H9 (cell line): ENCODE measurements around the gene TBXAS1. TPM values are rescaled to one million over a fixed set of nuclear protein-coding genes. Genes with fewer than 3 reads are reported as not detected.

Experiments used
- DNase-seq: peaks from one replicate; pipeline ENCODE4 v3.0.0-alpha.2; 2017
- H2AFZ ChIP-seq: one replicate; pipeline ENCODE4 v1.6.1; 2013; ENCODE audit warnings: mild to moderate bottlenecking, low read length, control low read depth, moderate library complexity
- H2AK5ac ChIP-seq: 2 replicates; pipeline ENCODE4 v1.6.1; 2013; ENCODE audit warnings: low read length, control low read depth, mixed read lengths; ENCODE audit not compliant: insufficient read length
- H2BK120ac ChIP-seq: one replicate; pipeline ENCODE4 v1.6.1; 2013; ENCODE audit warnings: low read depth, mild to moderate bottlenecking, low read length, control low read depth, inconsistent platforms; ENCODE audit not compliant: poor library complexity, severe bottlenecking
- H2BK12ac ChIP-seq: 2 replicates; pipeline ENCODE4 v1.6.1; 2013; ENCODE audit warnings: low read length, control low read depth, mixed read lengths, low read depth; ENCODE audit not compliant: insufficient read length
- H2BK15ac ChIP-seq: 2 replicates; pipeline ENCODE4 v1.6.1; 2013; ENCODE audit warnings: low read depth, low read length, control low read depth
- H2BK20ac ChIP-seq: one replicate; pipeline ENCODE4 v1.6.1; 2013; ENCODE audit warnings: low read depth, mild to moderate bottlenecking, low read length, control low read depth, inconsistent platforms; ENCODE audit not compliant: poor library complexity, severe bottlenecking
- H2BK5ac ChIP-seq: 2 replicates; pipeline ENCODE4 v1.6.1; 2013; ENCODE audit warnings: low read length, control low read depth, mixed read lengths; ENCODE audit not compliant: insufficient read length
- H3K14ac ChIP-seq: 2 replicates; pipeline ENCODE4 v1.6.1; 2013; ENCODE audit warnings: low read length, control low read depth; ENCODE audit not compliant: insufficient read depth
- H3K18ac ChIP-seq: 2 replicates; pipeline ENCODE4 v1.6.1; 2013; ENCODE audit warnings: low read depth, mild to moderate bottlenecking, mixed read lengths, low read length, control low read depth; ENCODE audit not compliant: insufficient read length
- H3K23ac ChIP-seq: 2 replicates; pipeline ENCODE4 v1.6.1; 2013; ENCODE audit warnings: low read length, control low read depth, mixed read lengths, low read depth; ENCODE audit not compliant: insufficient read length
- H3K23me2 ChIP-seq: 2 replicates; pipeline ENCODE4 v1.6.1; 2013; ENCODE audit warnings: low read depth, mild to moderate bottlenecking, mixed read lengths, low read length, control low read depth; ENCODE audit not compliant: insufficient read length, poor library complexity, severe bottlenecking
- H3K27ac ChIP-seq: 2 replicates; pipeline ENCODE4 v1.5.1; 2013; ENCODE audit warnings: low read length, control low read depth, mixed read lengths, low read depth; ENCODE audit not compliant: insufficient read length
- H3K27me3 ChIP-seq: 2 replicates; pipeline ENCODE4 v1.6.1; 2013; ENCODE audit warnings: low read length, control low read depth, inconsistent platforms; ENCODE audit not compliant: insufficient read depth
- H3K4ac ChIP-seq: 2 replicates; pipeline ENCODE4 v1.6.1; 2013; ENCODE audit warnings: low read depth, mild to moderate bottlenecking, control low read depth, inconsistent platforms, low read length, moderate library complexity
- H3K4me1 ChIP-seq: 2 replicates; pipeline ENCODE4 v1.6.1; 2013; ENCODE audit warnings: low read length, control low read depth, inconsistent platforms; ENCODE audit not compliant: insufficient read depth
- H3K4me2 ChIP-seq: 2 replicates; pipeline ENCODE4 v1.6.1; 2013; ENCODE audit warnings: low read length, control low read depth, mixed read lengths; ENCODE audit not compliant: insufficient read length, insufficient read depth
- H3K56ac ChIP-seq: 2 replicates; pipeline ENCODE4 v1.6.1; 2013; ENCODE audit warnings: low read depth, mild to moderate bottlenecking, mixed read lengths, low read length, control low read depth; ENCODE audit not compliant: insufficient read length
- H3K79me1 ChIP-seq: 2 replicates; pipeline ENCODE4 v1.6.1; 2013; ENCODE audit warnings: low read depth, mild to moderate bottlenecking, moderate library complexity, low read length, control low read depth, inconsistent platforms; ENCODE audit not compliant: insufficient read depth, poor library complexity, severe bottlenecking
- H3K79me2 ChIP-seq: 2 replicates; pipeline ENCODE4 v1.6.1; 2013; ENCODE audit warnings: low read length, control low read depth, inconsistent platforms; ENCODE audit not compliant: insufficient read depth
- H3K9ac ChIP-seq: 2 replicates; pipeline ENCODE4 v1.6.1; 2013; ENCODE audit warnings: low read length, control low read depth, mixed read lengths; ENCODE audit not compliant: insufficient read length; ENCODE audit errors: extremely low read depth
- H3K9me3 ChIP-seq: one replicate; pipeline ENCODE4 v1.6.1; 2013; ENCODE audit warnings: low read depth, low read length, inconsistent platforms; ENCODE audit not compliant: control insufficient read depth
- H3T11ph ChIP-seq: one replicate; pipeline ENCODE4 v1.6.1; 2013; ENCODE audit warnings: mild to moderate bottlenecking, low read length, control low read depth, inconsistent platforms
- H4K20me1 ChIP-seq: one replicate; pipeline ENCODE4 v1.6.1; 2013; ENCODE audit not compliant: control insufficient read depth, insufficient read length, insufficient read depth
- H4K5ac ChIP-seq: 2 replicates; pipeline ENCODE4 v1.6.1; 2013; ENCODE audit warnings: low read depth, mild to moderate bottlenecking, mixed read lengths, low read length, control low read depth; ENCODE audit not compliant: insufficient read length
- H4K8ac ChIP-seq: replicated peaks from 2 replicates; pipeline ENCODE4 v1.6.1; 2013; ENCODE audit warnings: low read length, control low read depth, mixed read lengths, low read depth; ENCODE audit not compliant: insufficient read length
- H4K91ac ChIP-seq: 2 replicates; pipeline ENCODE4 v1.6.1; 2013; ENCODE audit warnings: low read depth, mild to moderate bottlenecking, moderate library complexity, mixed read lengths, low read length, control low read depth; ENCODE audit not compliant: insufficient read length
- H3K27ac Mint-ChIP-seq, 3 experiments: 2 replicates in 2 of 3; 3 replicates in 1 of 3; pipeline ENCODE4 v1.8.0; 2020 to 2021; ENCODE audit warnings: mixed read lengths in 3 of 3, mild to moderate bottlenecking in 1 of 3, moderate library complexity in 1 of 3
- H3K27me3 Mint-ChIP-seq: 2 replicates; pipeline ENCODE4 v1.8.0; 2021; ENCODE audit warnings: low read depth, mild to moderate bottlenecking, moderate library complexity, mixed read lengths
- H3K36me3 Mint-ChIP-seq, 3 experiments: 2 replicates in 2 of 3; 3 replicates in 1 of 3; pipeline ENCODE4 v1.8.0; 2020 to 2021; ENCODE audit warnings: low read depth in 3 of 3, mixed read lengths in 3 of 3; ENCODE audit not compliant: insufficient read depth in 1 of 3
- H3K4me1 Mint-ChIP-seq, 2 experiments: 2 replicates each; pipeline ENCODE4 v1.8.0; 2020; ENCODE audit warnings: mixed read lengths in 2 of 2
- H3K4me3 Mint-ChIP-seq, 2 experiments: 2 replicates in 1 of 2; 3 replicates in 1 of 2; pipeline ENCODE4 v1.8.0; 2020 to 2021; ENCODE audit warnings: mild to moderate bottlenecking in 2 of 2, mixed read lengths in 2 of 2, moderate library complexity in 1 of 2
- H3K9me3 Mint-ChIP-seq, 2 experiments: 2 replicates in 1 of 2; 3 replicates in 1 of 2; pipeline ENCODE4 v1.8.0; 2020; ENCODE audit warnings: mild to moderate bottlenecking in 2 of 2, mixed read lengths in 2 of 2, moderate library complexity in 1 of 2
- CTCF ChIP-seq: fragments of 200-600 bp; sonication (generic); conservative IDR thresholded peaks from 3 replicates; pipeline ENCODE4 v1.8.0; 2021; ENCODE audit warnings: antibody characterized with exemption, mild to moderate bottlenecking
- WGBS: extraction: QIAGEN DNeasy Blood & Tissue Kit; methylation state at CpG from one replicate; pipeline ENCODE4 v1.1.7; 2013; ENCODE audit warnings: missing lambda C conversion rate, low lambda C conversion rate, mixed read lengths; ENCODE audit not compliant: insufficient read length; ENCODE audit errors: extremely low coverage; 5-methylcytosine and 5-hydroxymethylcytosine counted together
- total RNA-seq: library from RNA; stranded (reverse); gene quantifications from 2 replicates; pipeline ENCODE4 v1.2.1, GENCODE V29; 2021

Gene TBXAS1
- total RNA-seq, 1 experiment from 2014 or later, result 0.39 TPM

GRCh38 chr7:139854124-139854511, 25.1 kb downstream of the TBXAS1 start:
- no peak overlapping the region for H3K27ac Mint-ChIP-seq
- H3K27me3 Mint-ChIP-seq, result no peaks in the 10 kb centered on the region; the same call in 1 of the 2 replicates
- H3K79me2 ChIP-seq, result no peaks in the 10 kb centered on the region
- no peak overlapping the region for H3K56ac ChIP-seq
- H3K4me1 Mint-ChIP-seq, result peaks cover 3 to 11% of the 10 kb centered on the region in 2 experiments; a peak in 3 of 4 replicates
- H2BK5ac ChIP-seq, result no peak overlapping the region
- no peaks in the 10 kb centered on the region for H3K9me3 ChIP-seq
- H3K18ac ChIP-seq, result no peak overlapping the region
- H3K4me3 Mint-ChIP-seq, result no peak overlapping the region
- no peaks in the 10 kb centered on the region for H4K20me1 ChIP-seq
- no peak overlapping the region for H2BK20ac ChIP-seq
- H3K27me3 ChIP-seq, result no peaks in the 10 kb centered on the region
- no peak overlapping the region for H2AK5ac ChIP-seq
- no CpG with 5 or more reads among the region's 5 CpGs for WGBS
- DNase-seq, result no peak
- H4K91ac ChIP-seq, result no peak overlapping the region
- no peak overlapping the region for H2AFZ ChIP-seq
- no peak overlapping the region for H2BK15ac ChIP-seq
- no peaks in the 10 kb centered on the region for H3K9me3 Mint-ChIP-seq
- no peak overlapping the region for H3K14ac ChIP-seq
- no peak overlapping the region for H2BK120ac ChIP-seq
- no peak for TF ChIP-seq CTCF
- H4K5ac ChIP-seq, result no peak overlapping the region
- no peak overlapping the region for H2BK12ac ChIP-seq
- no peak overlapping the region for H3T11ph ChIP-seq
- H3K4me1 ChIP-seq, result no peaks in the 10 kb centered on the region
- H3K23ac ChIP-seq, result no peak overlapping the region
- no peak overlapping the region for H3K27ac ChIP-seq
- no peaks in the 10 kb centered on the region for H3K36me3 Mint-ChIP-seq
- H3K9ac ChIP-seq, result no peak overlapping the region
- H3K4me2 ChIP-seq, result no peak overlapping the region
- H3K4ac ChIP-seq, result no peak overlapping the region
- no peak overlapping the region for H4K8ac ChIP-seq
- no peaks in the 10 kb centered on the region for H3K79me1 ChIP-seq
- H3K23me2 ChIP-seq, result no peaks in the 10 kb centered on the region
